Psoas muscle (tissue), 8 donors: ENCODE results near the gene TLE1. TPM values are rescaled to one million over a fixed set of nuclear protein-coding genes. Genes with fewer than 3 reads are reported as not detected.
"Not testable (repeated sequence)": the region's sequence is repeated elsewhere in the genome, so short reads cannot be mapped to it uniquely, and the experiment has no call there.

ENCODE experiments used
- ATAC-seq, 4 donors: fragments of 200-7000 bp; cut with Tn5 transposase; one replicate each; pipeline ENCODE4 v1.9.1; 2020; ENCODE audit warnings: moderate library complexity in 3 of 4, mild to moderate bottlenecking in 2 of 4
- DNase-seq, 2 donors: peaks; one replicate each; pipeline ENCODE4 v3.0.0-alpha.2; 2020
- H3K27ac ChIP-seq: fragments of 200-600 bp; one replicate; pipeline ENCODE4 v1.8.0; 2022
- H3K27me3 ChIP-seq, 3 donors: fragments of 200-600 bp in 1 of 3; one replicate each; pipeline versions ENCODE4 v1.6.1 to v1.8.0; 2013 to 2022; ENCODE audit warnings: low read length in 2 of 3, mild to moderate bottlenecking in 2 of 3, moderate library complexity in 1 of 3; ENCODE audit not compliant: insufficient read depth in 3 of 3
- H3K36me3 ChIP-seq, 2 donors: fragments of 200-600 bp in 1 of 2; one replicate each; pipeline versions ENCODE4 v1.6.1 to v1.8.0; 2013 to 2022; ENCODE audit warnings: low read depth in 1 of 2, mild to moderate bottlenecking in 1 of 2, moderate library complexity in 1 of 2; ENCODE audit not compliant: insufficient read depth in 1 of 2
- H3K4me1 ChIP-seq: fragments of 200-600 bp; one replicate; pipeline ENCODE4 v1.8.0; 2022
- H3K4me3 ChIP-seq: fragments of 200-600 bp; one replicate; pipeline ENCODE4 v1.8.0; 2022; ENCODE audit warnings: mild to moderate bottlenecking
- H3K9me3 ChIP-seq: fragments of 200-600 bp; one replicate; pipeline ENCODE4 v1.8.0; 2022
- CTCF ChIP-seq: fragments of 200-600 bp; IDR thresholded peaks from one replicate; pipeline ENCODE4 v1.8.0; 2022; ENCODE audit warnings: antibody characterized with exemption
- WGBS, 3 donors: extraction: QIAGEN DNeasy Blood & Tissue Kit; methylation state at CpG; one replicate each; pipeline versions ENCODE4 v1.1.6 to v1.1.7; 2013; 5-methylcytosine and 5-hydroxymethylcytosine counted together
- intact Hi-C, 2 donors: fragments of 100-400 bp; cut with DNase I; formaldehyde crosslinking; loops; one replicate each; pipeline versions ENCODE4 v1.11.0 to v1.14.2; 2022
- polyA plus RNA-seq, 3 donors: library from polyadenylated mRNA; stranded (reverse); fragments of 200-250 nt; gene quantifications; one replicate each; pipeline ENCODE4 v1.2.3, GENCODE V29; 2013
- total RNA-seq, 4 donors: library from RNA; stranded (reverse); fragmentation: NEBNext Ultra II Directional in 2 of 4; extraction: Animal tissue kit (Norgen Biotek cat#: 25700) in 2 of 4; gene quantifications; one replicate each; pipeline versions ENCODE4 v1.2.1 to v1.2.4, GENCODE V29; 2021 to 2023
- donor health status: healthy with polysubstance abuse.
- donor health status: DM: no; HTN: no; CAD: no; lungs with moderate emphysema.
- donor health status: Bipolar disorder and iron deficiency.
- donor health status: healthy.
- donor health status: DM: yes; HTN: yes; CAD: no.
- donor health status: DM: no; HTN: no; CAD: no.
- donor health status: DM: no; HTN: no; CAD: no.
- donor health status: DM: yes; HTN: yes; CAD: no.

TLE1 gene
- total and polyA plus RNA-seq, 7 donors, result 14.6 to 46.7 (median 34.9) TPM

- Histone ChIP-seq H3K9me3 (no peaks in the 10 kb centered on the region), H3K4me1 (peaks cover 40% of the 10 kb centered on the region), H3K36me3 (peaks cover 0 to 16% of the 10 kb centered on the region in 2 donors), H3K27me3 (no peaks in the 10 kb centered on the region), H3K27ac (no peak overlapping the region), H3K4me3 (no peak overlapping the region)
- intact Hi-C loops, result loop anchor here (5.0 to 10.0 kb wide), 3 partner anchors 51 to 91 kb away; partner anchors contain the start of gene TLE1 (in 2 of the 2)
- DNase-seq (no peak), ATAC-seq (no peak)
- 74 to 83% (median 79%) methylated on average over 10 of the region's 10 CpGs for WGBS, 3 donors
- no peak for TF ChIP-seq CTCF
These were observed 93.3 kb downstream of the TLE1 start for GRCh38 chr9:81595887-81596543.

GRCh38 chr9:81595293-81595692, 94.1 kb downstream of the TLE1 start:
- intact Hi-C loops, result loop anchor here (5.0 to 10.0 kb wide), 3 partner anchors 50 to 92 kb away; partner anchors contain the start of gene TLE1 (in 2 of the 2)
- not testable (repeated sequence) for H3K27me3 ChIP-seq, ATAC-seq, DNase-seq, H3K4me3 ChIP-seq, H3K27ac ChIP-seq, H3K9me3 ChIP-seq
- peaks cover 5 to 23% of the 10 kb centered on the region in 2 donors for H3K36me3 ChIP-seq
- peaks cover 32% of the 10 kb centered on the region for H3K4me1 ChIP-seq
- 88 to 92% (median 90%) methylated on average over 10 of the region's 10 CpGs for WGBS, 3 donors

GRCh38 chr9:81594415-81594814, 94.9 kb downstream of the TLE1 start:
- DNase-seq (no peak), ATAC-seq (no peak)
- peaks cover 7 to 32% of the 10 kb centered on the region in 2 donors for H3K36me3 ChIP-seq
- H3K4me3 ChIP-seq, result no peak overlapping the region
- WGBS, 3 donors, result 91 to 96% (median 94%) methylated on average over 5 of the region's 5 CpGs
- intact Hi-C loops, result loop anchor here (10.0 kb wide), 2 partner anchors 50 to 90 kb away; partner anchors contain the start of gene TLE1 (in 1 of the 2)
- no peaks in the 10 kb centered on the region for H3K9me3 ChIP-seq
- TF ChIP-seq CTCF, result no peak
- H3K4me1 ChIP-seq, result peaks cover 25% of the 10 kb centered on the region
- no peaks in the 10 kb centered on the region for H3K27me3 ChIP-seq
- H3K27ac ChIP-seq, result no peak overlapping the region

- H3K4me1 ChIP-seq, result peaks cover 13% of the 10 kb centered on the region
- 58 to 75% (median 67%) methylated on average over 15 of the region's 15 CpGs for WGBS, 3 donors
- no peaks in the 10 kb centered on the region for H3K27me3 ChIP-seq
- TF ChIP-seq CTCF, result no peak
- H3K36me3 ChIP-seq, result peaks cover 7 to 48% of the 10 kb centered on the region in 2 donors
- H3K9me3 ChIP-seq, result no peaks in the 10 kb centered on the region
- H3K4me3 ChIP-seq, result no peak overlapping the region
- peak in 3 of 4 donors; percentile 60 to 72 (median 71) for ATAC-seq
- intact Hi-C loops, result loop anchor here (10.0 kb wide), 2 partner anchors 48 to 92 kb away; partner anchors contain the start of gene TLE1 (in 1 of the 2)
- DNase-seq, result peak; percentile 43 to 73
- H3K27ac ChIP-seq, result no peak overlapping the region
These were observed 96.5 kb downstream of the TLE1 start for GRCh38 chr9:81592887-81593266.

- H3K27ac ChIP-seq, result no peak overlapping the region
- intact Hi-C loops, result loop anchor here (10.0 kb wide), 2 partner anchors 47 to 93 kb away; partner anchors contain the start of gene TLE1 (in 1 of the 2)
These were observed 97.6 kb downstream of the TLE1 start for GRCh38 chr9:81591791-81592190.

More at GRCh38 chr9:81591791-81592190, 97.6 kb downstream of the TLE1 start:
- peak in 1 of 2 donors; percentile 62 for DNase-seq
- TF ChIP-seq CTCF, result no peak
- 84 to 87% (median 85%) methylated on average over 9 to 12 of the region's 12 CpGs for WGBS, 3 donors
- H3K36me3 ChIP-seq, result peaks cover 7 to 55% of the 10 kb centered on the region in 2 donors
- no peaks in the 10 kb centered on the region for H3K9me3 ChIP-seq
- peaks cover 3% of the 10 kb centered on the region for H3K4me1 ChIP-seq
- no peaks in the 10 kb centered on the region for H3K27me3 ChIP-seq
- peak in 3 of 4 donors; percentile 48 to 86 (median 83) for ATAC-seq
- no peak overlapping the region for H3K4me3 ChIP-seq
